HG02798 (cell line): Measurements from ENCODE around the gene PLEKHH2.
"Not testable (repeated sequence)": the region's sequence is repeated elsewhere in the genome, so short reads cannot be mapped to it uniquely, and the experiment has no call there.

Experiments used
- ATAC-seq: cut with Tn5 transposase; IDR thresholded peaks from one replicate; pipeline ENCODE4 v1.9.1; 2021; ENCODE audit warnings: mild to moderate bottlenecking; ENCODE audit not compliant: unreplicated experiment, poor library complexity

Gene PLEKHH2

GRCh38 chr2:43637030-43637803 is at the start of gene PLEKHH2:
Gene PLEKHH2 (plus strand): TSS chr2:43637260. CDS start chr2:43644674, 7,414 bp downstream.
- ATAC-seq: peak; percentile 100

- ATAC-seq: no peak
Measured at GRCh38 chr2:43592443-43592842, 44.6 kb upstream of the PLEKHH2 start.

DNA sequence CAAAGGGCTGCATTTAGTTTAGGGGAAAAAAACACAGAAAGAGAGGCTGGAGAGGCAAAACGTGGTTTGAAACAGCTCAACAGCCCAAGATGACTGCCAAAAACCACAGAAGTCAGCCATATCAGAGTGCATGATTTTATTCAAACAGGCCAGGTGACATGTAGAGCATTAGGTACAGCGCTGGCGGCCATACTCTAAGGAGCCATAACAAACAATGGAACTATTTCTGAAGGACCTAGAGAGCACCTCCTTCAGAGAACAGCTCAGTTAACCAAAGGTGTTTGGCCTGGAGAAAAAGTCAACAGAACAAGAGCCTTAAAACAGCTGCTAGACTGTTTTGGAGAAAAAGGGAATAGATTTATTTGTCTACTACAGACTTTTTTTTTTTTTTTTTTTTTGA is 43.8 kb upstream of the PLEKHH2 start:
- no peak for ATAC-seq

DNA sequence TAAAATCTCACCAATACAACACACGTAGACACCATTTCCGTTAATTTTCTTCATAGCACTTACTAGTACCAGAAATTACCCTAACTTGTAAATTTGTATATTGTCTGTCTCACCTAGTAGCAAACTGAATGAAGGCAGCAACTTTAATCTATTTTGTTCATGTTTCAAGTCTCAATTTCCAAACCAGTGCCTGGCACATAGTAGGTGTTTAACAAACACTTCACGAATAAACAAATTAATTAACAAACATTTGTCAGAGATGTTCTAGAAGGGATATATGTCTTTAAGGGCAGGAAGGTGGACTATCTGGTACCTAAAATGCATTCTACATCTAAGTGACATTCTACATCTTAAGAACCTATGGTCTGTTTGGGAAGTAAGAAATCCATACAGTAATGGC is 42.2 kb upstream of the PLEKHH2 start:
- no peak for ATAC-seq

GRCh38 chr2:43595603-43596412 is 41.3 kb upstream of the PLEKHH2 start, which contains the start of gene THADA:
Gene THADA (minus strand): TSS chr2:43596038. CDS start chr2:43592392, 3,646 bp downstream.
- ATAC-seq: peak; percentile 99

DNA sequence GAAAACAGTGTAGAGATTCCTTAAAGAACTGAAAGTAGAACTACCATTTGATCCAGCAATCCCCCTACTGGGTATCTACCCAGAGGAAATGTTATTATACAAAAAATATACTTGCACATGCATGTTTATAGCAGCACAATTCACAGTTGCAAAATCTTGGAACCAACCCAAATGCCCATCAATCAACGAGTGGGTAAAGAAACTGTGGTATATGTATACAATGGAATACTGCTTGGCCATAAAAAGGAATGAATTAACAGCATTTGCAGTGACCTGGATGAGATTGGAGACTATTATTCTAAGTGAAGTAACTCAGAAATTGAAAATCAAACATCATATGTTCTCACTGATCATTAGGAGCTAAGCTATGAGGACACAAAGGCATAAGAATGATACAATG is 36.5 kb upstream of the PLEKHH2 start:
- ATAC-seq: not testable (repeated sequence)

DNA sequence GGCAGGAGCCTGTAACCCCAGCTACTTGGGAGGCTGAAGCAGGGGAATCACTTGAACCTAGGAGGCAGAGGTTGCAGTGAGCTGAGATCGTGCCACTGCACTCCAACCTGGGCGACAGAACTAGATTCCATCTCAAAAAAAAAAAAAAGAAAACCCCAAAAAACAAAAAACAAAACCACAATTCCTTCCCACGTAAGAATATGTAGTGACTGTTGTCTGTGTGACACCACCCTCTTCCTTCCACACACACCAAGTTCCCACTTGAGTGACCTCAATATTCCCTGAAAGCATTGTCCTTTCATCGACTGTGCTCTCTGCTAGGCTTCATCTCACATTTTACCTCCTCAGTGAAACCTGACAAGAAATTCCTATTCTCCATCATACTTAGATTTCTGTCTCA is 32.4 kb upstream of the PLEKHH2 start:
- no peak for ATAC-seq

GRCh38 chr2:43605079-43605655 is 31.9 kb upstream of the PLEKHH2 start:
- no peak for ATAC-seq

DNA sequence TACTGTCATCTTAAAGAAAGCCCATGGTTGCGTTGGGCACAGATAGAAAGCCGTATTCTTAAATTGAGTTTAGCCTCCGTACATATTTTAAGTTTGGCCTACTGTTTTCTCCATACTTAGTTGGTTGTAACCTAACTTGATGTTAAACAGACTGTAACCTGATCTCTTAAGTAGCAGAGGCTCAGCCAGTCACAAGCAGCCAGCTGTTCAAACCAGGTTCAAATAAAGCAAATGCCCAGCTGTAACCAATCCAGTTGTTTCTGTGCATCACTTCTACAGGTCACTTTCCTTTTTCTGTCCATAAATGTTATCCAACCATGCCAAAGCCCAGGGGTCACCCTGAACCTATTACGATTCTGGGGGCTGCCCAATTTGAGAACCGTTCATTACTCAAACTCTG is 31.2 kb upstream of the PLEKHH2 start:
- no peak for ATAC-seq

- ATAC-seq: peak; percentile 46
Measured at GRCh38 chr2:43609290-43609918, 27.7 kb upstream of the PLEKHH2 start.

GRCh38 chr2:43610361-43610760 is 26.7 kb upstream of the PLEKHH2 start:
- no peak for ATAC-seq

GRCh38 chr2:43611987-43612894 is 24.8 kb upstream of the PLEKHH2 start:
- peak; percentile 80 for ATAC-seq

- ATAC-seq: no peak
Measured at GRCh38 chr2:43612944-43613343, 24.1 kb upstream of the PLEKHH2 start.

DNA sequence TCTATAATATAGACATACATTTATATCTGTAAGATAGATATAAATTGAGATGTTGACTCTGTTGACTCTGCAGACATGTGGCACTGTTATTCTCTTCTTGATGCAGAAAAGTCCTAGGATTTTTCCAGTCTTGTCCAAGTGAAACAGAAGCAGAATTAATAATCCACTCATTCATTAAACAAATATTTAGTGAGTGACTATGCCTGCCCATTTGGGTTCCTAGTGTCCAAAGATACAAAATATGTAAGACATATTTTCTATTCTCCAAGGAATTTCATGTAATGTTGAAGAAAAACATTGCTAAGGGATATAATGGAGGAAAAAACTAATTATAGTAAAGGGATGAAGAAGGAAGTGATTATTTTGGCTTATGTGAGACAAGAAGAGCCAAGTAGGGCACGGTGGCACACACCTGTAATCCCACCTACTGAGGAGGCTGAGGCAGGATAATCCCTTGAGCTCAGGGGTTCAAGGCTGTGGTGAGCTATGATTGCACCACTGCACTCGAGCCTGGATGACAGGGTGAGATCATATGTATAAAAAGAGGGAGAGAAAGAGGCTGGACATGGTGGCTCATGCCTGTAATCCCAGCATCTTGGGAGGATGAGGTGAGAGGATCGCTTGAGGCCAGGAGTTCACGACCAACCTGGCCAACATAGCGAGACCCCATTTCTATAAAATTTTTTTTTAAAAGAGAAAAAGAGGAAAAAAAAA is 19.9 kb upstream of the PLEKHH2 start:
- ATAC-seq: no peak

DNA sequence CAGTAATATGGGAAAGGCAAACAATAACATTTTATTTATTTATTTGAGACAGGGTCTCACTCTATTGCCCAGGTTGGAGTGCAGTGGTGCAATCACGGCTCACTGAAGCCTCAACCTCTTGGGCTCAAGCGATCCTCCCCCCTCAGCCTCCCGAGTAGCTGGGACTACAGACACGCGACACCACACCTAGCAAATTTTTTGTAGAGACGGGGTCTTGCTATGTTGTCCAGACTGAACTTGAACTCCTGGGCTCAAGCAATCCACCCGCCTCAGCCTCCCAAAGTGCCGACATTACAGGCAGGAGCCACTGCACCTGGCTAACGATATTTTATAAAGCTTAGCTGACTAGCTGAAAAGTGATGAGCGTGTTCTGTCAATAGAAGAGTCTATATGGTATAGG is 17.5 kb upstream of the PLEKHH2 start:
- no peak for ATAC-seq

- ATAC-seq: no peak
Measured at GRCh38 chr2:43622931-43623451, 14.1 kb upstream of the PLEKHH2 start.

DNA sequence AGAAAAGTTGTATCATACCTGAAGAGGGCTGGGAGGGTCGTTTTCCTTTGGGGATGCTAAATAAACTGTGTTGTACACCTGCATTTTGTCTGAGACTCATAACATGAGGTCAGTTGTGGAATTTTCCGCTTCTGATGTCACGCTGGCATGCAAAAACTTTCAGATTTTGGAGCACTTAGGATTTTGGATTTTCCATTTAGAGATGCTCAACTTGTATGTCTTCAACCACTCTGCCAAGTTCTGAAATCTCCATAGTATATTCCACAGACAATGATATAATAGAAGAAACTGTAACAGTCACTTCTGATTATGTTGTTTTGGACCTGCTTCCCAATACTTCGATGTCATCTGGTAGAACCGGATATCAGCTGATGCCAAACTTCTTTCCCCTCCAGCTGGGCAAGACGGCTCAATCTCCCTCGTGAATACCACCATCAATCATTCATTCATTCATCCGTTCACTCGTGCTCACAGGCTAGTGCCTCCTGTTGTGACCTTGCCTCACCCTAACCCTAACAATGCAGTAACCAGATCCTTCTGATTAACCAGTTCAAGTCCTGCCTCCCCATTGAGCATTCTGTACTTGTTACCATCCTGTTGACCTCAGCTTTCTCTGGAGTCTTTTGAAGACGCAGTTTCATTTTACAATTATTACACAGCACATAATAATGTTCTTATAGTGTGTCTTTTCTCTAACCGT is 5.3 kb upstream of the PLEKHH2 start:
- ATAC-seq: no peak

DNA sequence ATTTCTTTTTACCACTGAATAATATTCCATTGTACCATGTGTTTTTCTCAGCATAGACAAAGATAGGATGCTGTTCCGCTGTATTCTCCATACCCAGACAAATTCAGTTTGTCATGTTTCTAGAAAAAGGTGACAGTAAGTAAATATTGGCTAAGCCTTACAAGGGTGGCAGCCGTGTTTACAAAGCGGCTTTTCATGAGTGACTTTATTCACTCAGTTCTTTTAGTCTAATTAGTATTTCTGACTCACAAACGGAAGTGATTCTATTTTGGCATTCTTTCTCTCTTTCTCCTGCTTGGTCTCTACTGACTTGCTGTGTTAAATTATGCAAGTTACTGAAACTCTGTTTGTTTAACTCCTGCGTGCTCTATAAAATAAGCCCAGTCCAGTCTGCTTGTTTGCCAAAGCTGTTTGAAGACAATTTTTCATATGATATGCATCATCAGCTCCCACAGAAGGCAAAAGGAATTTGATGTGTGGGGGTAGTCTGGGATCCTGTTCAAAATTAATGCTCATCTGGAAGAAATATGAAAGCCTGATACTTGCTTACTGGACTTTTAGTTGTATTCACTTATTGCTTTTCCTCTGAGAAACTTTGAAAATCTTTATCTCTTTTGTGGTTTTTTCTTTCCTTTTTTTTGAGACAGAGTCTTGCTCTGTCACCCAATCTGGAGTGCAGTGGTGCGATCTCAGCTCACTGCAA is 2.3 kb upstream of the PLEKHH2 start:
- ATAC-seq: no peak
